Measurements from ENCODE around the gene CCM2. TPM values are rescaled to one million over a fixed set of nuclear protein-coding genes. Genes with fewer than 3 reads are reported as not detected.

Gene CCM2
- total RNA-seq, 2 experiments from 2014 or later: 70.1 to 80.1 TPM

GRCh38 chr7:45073786-45074527 lies 74.0 kb downstream of the CCM2 start:
- DNase-seq (no peak), ATAC-seq (no peak)
- CTCF ChIA-PET: interaction anchor here (0.8 kb wide), 1 partner anchor 498 kb away, joined by 3 read pairs; no protein-coding TSS in a partner anchor
- Mint-ChIP-seq H3K4me3 (no peak overlapping the region), H3K4me1 (no peaks in the 10 kb centered on the region), H3K27ac (peak overlapping the region; percentile 63), H3K36me3 (ENCODE audit: low read depth) (peaks cover 43% of the 10 kb centered on the region), H3K27me3 (no peaks in the 10 kb centered on the region), H3K9me3 (ENCODE audit: low read depth) (no peaks in the 10 kb centered on the region)
- intact Hi-C loops (cut with DNase I, micrococcal nuclease): no loop called here
- POLR2A ChIA-PET: no interaction called here

DNA sequence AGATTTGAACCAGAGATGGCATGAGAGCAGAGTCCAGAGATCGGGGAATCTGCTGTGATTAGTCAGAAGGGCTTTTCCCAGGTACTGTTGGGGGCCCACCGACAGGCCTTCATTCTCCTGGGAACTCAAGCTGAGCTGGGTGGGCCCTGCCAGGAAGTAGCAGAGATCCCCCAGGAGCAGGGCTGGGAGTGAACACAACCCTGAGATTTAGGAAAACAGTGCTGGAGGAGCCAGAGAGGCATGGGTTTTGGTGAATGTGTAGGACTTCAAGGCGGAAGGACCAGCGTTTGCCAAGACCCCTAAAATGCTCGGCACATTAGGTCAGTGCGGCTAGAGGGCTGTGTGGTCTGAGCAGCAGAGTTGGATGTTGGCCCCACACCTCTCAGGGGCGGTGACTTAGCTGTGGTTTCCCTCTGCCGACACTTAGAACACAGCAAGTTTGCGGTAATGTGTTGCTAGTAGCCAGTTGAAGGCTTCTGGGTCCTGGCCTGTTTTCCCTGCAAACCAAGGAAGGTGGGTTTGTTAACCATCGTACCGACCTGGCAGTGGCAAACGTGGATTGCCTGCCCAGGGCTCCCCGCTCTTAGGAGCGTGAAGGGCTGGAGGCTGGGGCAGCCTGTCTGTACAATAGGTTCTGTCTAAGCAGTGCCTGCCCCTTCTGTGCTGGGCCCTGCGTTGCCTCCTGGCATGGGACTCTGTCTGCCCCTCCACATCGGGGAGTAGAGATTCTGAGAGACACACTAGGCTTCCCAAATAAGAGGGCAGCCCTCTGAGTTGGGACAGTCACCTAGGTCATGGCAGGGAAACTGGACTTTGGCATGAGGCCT lies 74.7 kb downstream of the CCM2 start:
- Mint-ChIP-seq H3K4me3 (no peak overlapping the region), H3K36me3 (ENCODE audit: low read depth) (peaks cover 36% of the 10 kb centered on the region), H3K27me3 (no peaks in the 10 kb centered on the region), H3K9me3 (ENCODE audit: low read depth) (no peaks in the 10 kb centered on the region), H3K27ac (peak overlapping the region; percentile 63), H3K4me1 (no peaks in the 10 kb centered on the region)
- DNase-seq: no peak
- no peak for ATAC-seq
- intact Hi-C loops (cut with DNase I, micrococcal nuclease): no loop called here
- ChIA-PET CTCF (interaction anchor here (0.8 kb wide), 1 partner anchor 499 kb away, joined by 3 read pairs; no protein-coding TSS in a partner anchor), POLR2A (no interaction called here)

GRCh38 chr7:45075355-45075644 lies 75.3 kb downstream of the CCM2 start:
- DNase-seq: no peak
- POLR2A ChIA-PET: no interaction called here
- Mint-ChIP-seq H3K27ac (no peak overlapping the region), H3K36me3 (ENCODE audit: low read depth) (peaks cover 31% of the 10 kb centered on the region), H3K9me3 (ENCODE audit: low read depth) (no peaks in the 10 kb centered on the region), H3K27me3 (no peaks in the 10 kb centered on the region), H3K4me3 (no peak overlapping the region), H3K4me1 (no peaks in the 10 kb centered on the region)
- ATAC-seq: no peak
- CTCF ChIA-PET: no interaction called here
- intact Hi-C loops (cut with DNase I, micrococcal nuclease): no loop called here

- intact Hi-C loops (cut with DNase I, micrococcal nuclease): no loop called here
- POLR2A ChIA-PET: no interaction called here
- CTCF ChIA-PET: no interaction called here
- Mint-ChIP-seq H3K36me3 (ENCODE audit: low read depth) (peaks cover 29% of the 10 kb centered on the region), H3K9me3 (ENCODE audit: low read depth) (no peaks in the 10 kb centered on the region), H3K27ac (no peak overlapping the region), H3K4me1 (no peaks in the 10 kb centered on the region), H3K27me3 (no peaks in the 10 kb centered on the region), H3K4me3 (no peak overlapping the region)
- DNase-seq (no peak), ATAC-seq (no peak)
These were observed 76.1 kb downstream of the CCM2 start for GRCh38 chr7:45075871-45076796.

- CTCF ChIA-PET: no interaction called here
- no peaks in the 10 kb centered on the region for H3K4me1 Mint-ChIP-seq
- DNase-seq (no peak), ATAC-seq (no peak)
- POLR2A ChIA-PET: no interaction called here
- intact Hi-C loops (cut with DNase I, micrococcal nuclease): no loop called here
- H3K27ac Mint-ChIP-seq: no peak overlapping the region
- H3K9me3 Mint-ChIP-seq (ENCODE audit: low read depth): no peaks in the 10 kb centered on the region
- no peaks in the 10 kb centered on the region for H3K27me3 Mint-ChIP-seq
- H3K36me3 Mint-ChIP-seq (ENCODE audit: low read depth): peaks cover 29% of the 10 kb centered on the region
- no peak overlapping the region for H3K4me3 Mint-ChIP-seq
These were observed 76.9 kb downstream of the CCM2 start for GRCh38 chr7:45076946-45077345.

GRCh38 chr7:45077579-45077978 lies 77.6 kb downstream of the CCM2 start:
- H3K27me3 Mint-ChIP-seq: no peaks in the 10 kb centered on the region
- no peaks in the 10 kb centered on the region for H3K4me1 Mint-ChIP-seq
- POLR2A ChIA-PET: no interaction called here
- no peak for ATAC-seq
- DNase-seq: no peak
- intact Hi-C loops (cut with DNase I, micrococcal nuclease): no loop called here
- H3K9me3 Mint-ChIP-seq (ENCODE audit: low read depth): no peaks in the 10 kb centered on the region
- H3K4me3 Mint-ChIP-seq: no peak overlapping the region
- peaks cover 29% of the 10 kb centered on the region for H3K36me3 Mint-ChIP-seq (ENCODE audit: low read depth)
- CTCF ChIA-PET: no interaction called here
- no peak overlapping the region for H3K27ac Mint-ChIP-seq

DNA sequence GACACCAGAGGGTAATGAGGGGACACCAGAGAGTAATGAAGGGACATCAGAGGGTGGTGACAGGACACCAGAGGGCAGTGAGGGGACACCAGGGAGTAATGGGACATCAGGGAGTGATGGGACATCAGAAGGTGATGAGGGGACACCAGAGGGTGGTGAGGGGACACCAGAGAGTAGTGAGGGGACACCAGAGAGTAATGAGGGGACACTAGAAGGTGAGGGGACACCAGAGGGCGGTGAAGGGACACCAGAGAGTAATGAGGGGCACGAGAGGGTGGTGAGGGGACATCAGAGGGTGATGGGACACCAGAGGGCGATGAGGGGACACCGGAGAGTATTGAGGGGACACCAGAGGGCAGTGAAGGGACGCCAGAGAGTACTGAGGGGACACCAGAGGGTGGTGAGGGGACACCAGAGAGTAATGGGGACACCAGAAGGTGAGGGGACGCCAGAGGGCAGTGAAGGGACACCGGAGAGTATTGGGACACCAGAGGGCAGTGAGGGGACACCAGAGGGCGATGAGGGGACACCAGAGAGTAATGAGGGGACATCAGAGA lies 78.2 kb downstream of the CCM2 start:
- Mint-ChIP-seq H3K36me3 (ENCODE audit: low read depth) (peaks cover 23% of the 10 kb centered on the region), H3K27ac (no peak overlapping the region), H3K9me3 (ENCODE audit: low read depth) (no peaks in the 10 kb centered on the region), H3K4me1 (no peaks in the 10 kb centered on the region), H3K27me3 (no peaks in the 10 kb centered on the region), H3K4me3 (no peak overlapping the region)
- intact Hi-C loops (cut with DNase I, micrococcal nuclease): no loop called here
- CTCF ChIA-PET: no interaction called here
- ATAC-seq (no peak), DNase-seq (no peak)
- POLR2A ChIA-PET: no interaction called here

- Mint-ChIP-seq H3K36me3 (ENCODE audit: low read depth) (peaks cover 7% of the 10 kb centered on the region), H3K27me3 (no peaks in the 10 kb centered on the region), H3K9me3 (ENCODE audit: low read depth) (no peaks in the 10 kb centered on the region), H3K27ac (no peak overlapping the region), H3K4me3 (no peak overlapping the region), H3K4me1 (no peaks in the 10 kb centered on the region)
- CTCF ChIA-PET: no interaction called here
- DNase-seq (no peak), ATAC-seq (peak; percentile 27)
- intact Hi-C loops (cut with DNase I, micrococcal nuclease): no loop called here
- POLR2A ChIA-PET: interaction anchor here (0.6 kb wide), 1 partner anchor 101 kb away, joined by 3 read pairs; no protein-coding TSS in a partner anchor
These were observed 80.4 kb downstream of the CCM2 start for GRCh38 chr7:45080265-45080957.

DNA sequence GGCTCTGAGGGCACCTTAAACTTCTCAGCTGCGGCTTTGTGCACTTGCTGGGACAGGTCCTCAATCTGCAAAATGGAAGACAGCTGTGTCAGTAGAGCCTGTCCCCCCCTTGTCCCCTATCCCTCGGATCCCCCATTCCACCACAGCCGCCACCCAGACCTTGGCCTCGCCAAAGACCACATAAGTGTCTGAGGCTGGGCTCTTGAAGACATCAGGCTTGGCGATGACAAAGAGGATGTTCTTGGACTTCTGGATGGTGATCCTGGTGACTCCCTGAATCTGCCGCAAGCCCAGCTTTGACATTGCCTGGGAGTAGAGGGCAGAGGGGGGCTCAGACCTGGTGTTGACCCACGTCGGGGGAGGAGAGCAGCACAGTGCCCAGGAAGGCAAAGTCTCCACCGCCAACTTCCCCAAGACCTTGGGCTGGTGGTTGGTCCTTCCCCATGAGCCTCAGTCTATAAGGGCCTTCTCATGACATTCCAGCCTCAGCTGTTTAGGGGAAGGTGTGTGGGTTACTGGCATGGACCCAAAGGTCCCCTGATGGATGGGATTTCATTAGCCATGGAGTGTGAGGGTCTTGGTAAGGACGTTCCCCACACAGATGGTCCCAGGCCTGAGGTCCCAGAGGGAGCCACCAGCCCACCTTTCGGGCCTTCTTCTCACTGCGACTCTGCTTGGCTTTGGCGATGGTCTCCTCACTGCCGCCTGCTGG lies 81.1 kb downstream of the CCM2 start:
- no peak for DNase-seq
- no peak overlapping the region for H3K4me3 Mint-ChIP-seq

DNA sequence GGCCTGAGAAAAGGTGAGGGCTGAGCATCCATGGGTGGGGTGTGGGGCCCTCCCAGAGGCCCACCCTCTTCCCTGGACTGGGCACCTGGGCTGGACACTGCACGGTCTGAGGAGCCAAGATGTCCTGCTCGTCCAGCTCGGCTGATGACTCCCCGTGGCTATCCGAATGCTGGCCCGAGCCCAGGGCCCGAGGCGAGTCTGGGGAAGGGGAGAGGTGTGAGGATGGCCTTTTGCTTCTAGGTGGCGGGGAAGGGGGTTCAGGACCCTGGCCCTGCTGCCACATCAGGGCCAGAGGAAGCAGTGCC lies 81.6 kb downstream of the CCM2 start:
- intact Hi-C loops (cut with DNase I, micrococcal nuclease): no loop called here
- DNase-seq (no peak), ATAC-seq (no peak)
- Mint-ChIP-seq H3K4me1 (no peaks in the 10 kb centered on the region), H3K36me3 (ENCODE audit: low read depth) (no peaks in the 10 kb centered on the region), H3K4me3 (no peak overlapping the region), H3K27ac (no peak overlapping the region), H3K27me3 (no peaks in the 10 kb centered on the region), H3K9me3 (ENCODE audit: low read depth) (no peaks in the 10 kb centered on the region)
- ChIA-PET CTCF (no interaction called here), POLR2A (no interaction called here)

More for the DNA sequence above, 81.1 kb downstream of the CCM2 start:
- no peak overlapping the region for H3K27ac Mint-ChIP-seq
- ATAC-seq: no peak
- H3K27me3 Mint-ChIP-seq: no peaks in the 10 kb centered on the region
- CTCF ChIA-PET: no interaction called here
- H3K4me1 Mint-ChIP-seq: no peaks in the 10 kb centered on the region
- peaks cover 3% of the 10 kb centered on the region for H3K36me3 Mint-ChIP-seq (ENCODE audit: low read depth)
- H3K9me3 Mint-ChIP-seq (ENCODE audit: low read depth): no peaks in the 10 kb centered on the region
- POLR2A ChIA-PET: no interaction called here
- intact Hi-C loops (cut with DNase I, micrococcal nuclease): no loop called here

Measured in activated CD4-positive, alpha-beta T cell treated with anti-CD3 and anti-CD28 coated beads for 36 hours (primary cell).